ENCODE measurements around the gene LTB. TPM values are rescaled to one million over a fixed set of nuclear protein-coding genes. Genes with fewer than 3 reads are reported as not detected.

LTB gene
- total RNA-seq, 4 donors from 2014 or later = 0.57 TPM; not detected in 3

DNA sequence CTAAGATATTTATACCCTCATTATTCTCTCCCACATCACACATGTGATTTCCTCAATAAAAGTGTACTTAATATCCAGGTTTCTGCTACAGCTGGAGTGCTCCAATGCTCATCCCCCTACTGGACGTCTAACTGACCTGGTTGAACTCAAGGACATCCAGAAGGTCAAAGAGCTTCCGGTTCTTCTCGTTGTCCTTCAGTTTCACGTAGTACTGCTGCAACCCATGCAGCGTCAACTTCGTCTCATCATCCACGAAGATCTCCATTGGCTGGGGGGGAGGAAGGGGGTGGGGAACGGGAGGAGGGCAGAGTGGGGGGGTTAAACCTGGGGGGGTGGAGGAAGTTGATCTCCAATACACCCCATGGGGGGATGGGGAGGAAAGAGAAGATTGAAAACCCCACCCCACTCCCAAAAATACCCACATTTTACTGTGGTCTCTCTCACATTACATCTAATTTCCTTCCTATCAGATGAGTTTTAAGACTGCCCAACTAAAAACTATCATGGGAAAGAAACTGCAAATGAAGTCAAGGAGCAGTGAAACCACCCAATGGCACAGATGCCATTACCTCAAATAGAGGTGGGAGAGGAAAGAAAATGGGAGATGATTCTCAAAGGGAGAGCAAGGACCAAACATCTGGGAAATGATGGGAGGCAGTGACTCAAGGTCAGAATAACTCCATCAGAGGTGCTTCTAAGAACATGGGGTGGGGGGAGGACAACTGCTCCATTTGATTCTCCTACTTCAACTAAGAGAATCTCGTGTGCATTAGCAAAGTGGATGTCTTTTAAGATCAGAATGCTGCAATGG, 49.4 kb downstream of the LTB start:
- H3K36me3 ChIP-seq = peaks cover 8 to 86% of the 10 kb centered on the region in 2 donors
- H3K27me3 ChIP-seq = no peaks in the 10 kb centered on the region
- H3K27ac ChIP-seq = peak overlapping the region in 1 of 4 donors; percentile 7
- H3K4me1 ChIP-seq = peaks cover 0 to 20% (median 0%) of the 10 kb centered on the region in 3 donors
- no peak for ATAC-seq
- TF ChIP-seq EP300 (IDR thresholded peaks at IDR 0.05) (no peak), POLR2A (IDR thresholded peaks at IDR 0.05) (no peak), POLR2AphosphoS5 (IDR thresholded peaks at IDR 0.05) (no peak)
- TF ChIP-seq, protein P1, sequence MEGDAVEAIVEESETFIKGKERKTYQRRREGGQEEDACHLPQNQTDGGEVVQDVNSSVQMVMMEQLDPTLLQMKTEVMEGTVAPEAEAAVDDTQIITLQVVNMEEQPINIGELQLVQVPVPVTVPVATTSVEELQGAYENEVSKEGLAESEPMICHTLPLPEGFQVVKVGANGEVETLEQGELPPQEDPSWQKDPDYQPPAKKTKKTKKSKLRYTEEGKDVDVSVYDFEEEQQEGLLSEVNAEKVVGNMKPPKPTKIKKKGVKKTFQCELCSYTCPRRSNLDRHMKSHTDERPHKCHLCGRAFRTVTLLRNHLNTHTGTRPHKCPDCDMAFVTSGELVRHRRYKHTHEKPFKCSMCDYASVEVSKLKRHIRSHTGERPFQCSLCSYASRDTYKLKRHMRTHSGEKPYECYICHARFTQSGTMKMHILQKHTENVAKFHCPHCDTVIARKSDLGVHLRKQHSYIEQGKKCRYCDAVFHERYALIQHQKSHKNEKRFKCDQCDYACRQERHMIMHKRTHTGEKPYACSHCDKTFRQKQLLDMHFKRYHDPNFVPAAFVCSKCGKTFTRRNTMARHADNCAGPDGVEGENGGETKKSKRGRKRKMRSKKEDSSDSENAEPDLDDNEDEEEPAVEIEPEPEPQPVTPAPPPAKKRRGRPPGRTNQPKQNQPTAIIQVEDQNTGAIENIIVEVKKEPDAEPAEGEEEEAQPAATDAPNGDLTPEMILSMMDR (IDR thresholded peaks at IDR 0.05) = no peak
- no peaks in the 10 kb centered on the region for H3K9me3 ChIP-seq
- H3K4me3 ChIP-seq = no peak overlapping the region
- 45 to 59% methylated on average over 5 to 8 of the region's 9 CpGs for WGBS, 2 donors (ENCODE audit: low coverage in 1 of 2)

DNA sequence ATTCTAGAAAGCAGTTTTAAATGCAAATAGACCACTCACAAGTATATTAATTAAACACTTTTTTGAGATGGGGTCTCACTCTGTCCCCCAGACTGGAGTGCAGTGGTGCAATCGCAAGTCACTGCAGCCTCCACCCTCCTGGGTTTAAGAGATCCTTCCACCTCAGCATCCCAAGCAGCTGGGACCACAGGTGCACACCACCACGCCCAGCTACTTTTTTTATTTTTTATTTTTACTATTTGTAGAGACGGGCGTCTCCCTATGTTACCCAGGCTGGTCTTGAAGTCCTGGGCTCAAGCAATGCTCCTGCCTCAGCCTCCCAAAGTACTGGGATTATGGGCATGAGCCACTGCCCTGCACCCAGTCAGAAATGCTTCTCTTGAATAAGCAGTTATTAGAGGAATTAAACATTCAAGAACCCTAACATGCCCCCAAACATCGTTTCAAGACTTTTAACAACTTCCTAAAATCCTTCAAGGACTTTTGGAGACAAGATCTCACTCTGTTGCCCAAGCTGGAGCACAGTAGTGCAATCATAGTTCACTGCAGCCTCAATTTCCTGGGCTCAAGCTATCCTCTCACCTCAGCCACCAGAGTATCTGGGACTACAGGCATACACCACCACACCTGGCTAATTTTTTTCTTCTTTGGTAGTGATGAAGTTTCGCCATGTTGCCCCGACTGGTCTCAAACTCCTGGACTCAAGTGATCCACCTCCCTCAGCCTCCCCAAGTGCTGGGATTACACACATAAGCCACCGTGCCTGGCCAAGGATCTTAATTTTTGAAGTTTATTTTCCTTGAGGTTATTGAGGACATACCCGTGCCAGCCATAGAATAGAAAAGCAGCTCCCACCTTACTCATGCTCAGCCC, 50.2 kb downstream of the LTB start:
- no peak for ATAC-seq
- TF ChIP-seq POLR2A (IDR thresholded peaks at IDR 0.05) (no peak), POLR2AphosphoS5 (IDR thresholded peaks at IDR 0.05) (no peak), EP300 (IDR thresholded peaks at IDR 0.05) (no peak)
- TF ChIP-seq, protein P1 (IDR thresholded peaks at IDR 0.05) = no peak
- 67 to 71% methylated on average over 7 to 9 of the region's 9 CpGs for WGBS, 2 donors (ENCODE audit: low coverage in 1 of 2)
- H3K27me3 ChIP-seq = no peaks in the 10 kb centered on the region
- H3K27ac ChIP-seq = no peak overlapping the region
- H3K4me3 ChIP-seq = no peak overlapping the region
- H3K9me3 ChIP-seq = no peaks in the 10 kb centered on the region
- H3K36me3 ChIP-seq = peaks cover 8 to 78% of the 10 kb centered on the region in 2 donors
- peaks cover 0 to 12% (median 0%) of the 10 kb centered on the region in 3 donors for H3K4me1 ChIP-seq

DNA sequence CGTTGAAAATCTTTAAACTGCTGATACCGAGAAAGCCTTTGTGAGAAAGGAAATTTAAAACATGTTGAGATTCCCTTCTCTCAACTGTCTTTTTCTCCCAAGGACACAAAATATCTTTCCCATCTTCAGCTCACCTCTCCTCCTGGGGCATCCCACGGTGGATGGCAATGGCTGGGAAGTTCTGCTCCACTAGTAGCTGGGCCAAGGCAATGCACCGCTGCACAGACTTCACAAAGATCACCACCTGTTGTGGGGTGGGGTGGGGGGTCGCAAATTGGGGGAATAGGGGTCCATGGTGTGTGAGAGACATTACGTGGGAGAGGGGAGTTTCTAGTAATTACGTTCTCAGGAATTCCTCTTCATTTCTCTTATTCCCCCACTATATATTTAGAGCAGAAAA, 51.1 kb downstream of the LTB start:
- H3K36me3 ChIP-seq = peaks cover 6 to 70% of the 10 kb centered on the region in 2 donors
- H3K27ac ChIP-seq = no peak overlapping the region
- no peaks in the 10 kb centered on the region for H3K27me3 ChIP-seq
- WGBS, 2 donors (ENCODE audit: low coverage in 1 of 2) = 83 to 86% methylated on average over 4 to 7 of the region's 7 CpGs
- H3K9me3 ChIP-seq = no peaks in the 10 kb centered on the region
- no peak for ATAC-seq
- H3K4me3 ChIP-seq = no peak overlapping the region
- H3K4me1 ChIP-seq = peaks cover 0 to 4% (median 0%) of the 10 kb centered on the region in 3 donors
- TF ChIP-seq POLR2AphosphoS5 (IDR thresholded peaks at IDR 0.05) = no peak
- no peak for TF ChIP-seq POLR2A (IDR thresholded peaks at IDR 0.05)
- TF ChIP-seq, protein P1 (IDR thresholded peaks at IDR 0.05) = no peak
- no peak for TF ChIP-seq EP300 (IDR thresholded peaks at IDR 0.05)

DNA sequence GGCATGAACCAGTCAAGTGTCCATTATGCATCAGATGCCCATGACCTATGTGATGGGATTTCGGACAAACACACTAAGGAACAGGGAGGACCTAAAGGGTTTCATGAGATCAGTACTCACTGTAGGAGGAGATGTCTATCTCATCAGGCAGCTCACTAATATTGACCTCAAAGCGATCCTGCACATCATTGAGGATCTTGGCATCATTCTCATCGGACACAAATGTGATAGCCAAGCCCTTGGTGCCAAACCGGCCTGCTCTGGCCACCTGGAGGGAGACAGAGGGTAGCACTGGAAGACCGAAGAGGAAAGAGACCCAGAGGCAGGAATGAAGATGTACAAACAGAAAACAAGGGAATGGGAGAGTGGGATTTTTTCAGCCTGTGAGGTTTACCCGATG, 51.6 kb downstream of the LTB start:
- Histone ChIP-seq H3K9me3 (no peaks in the 10 kb centered on the region), H3K4me3 (no peak overlapping the region), H3K36me3 (peaks cover 2 to 65% of the 10 kb centered on the region in 2 donors), H3K4me1 (no peaks in the 10 kb centered on the region), H3K27me3 (no peaks in the 10 kb centered on the region), H3K27ac (no peak overlapping the region)
- TF ChIP-seq POLR2AphosphoS5 (IDR thresholded peaks at IDR 0.05) = no peak
- no peak for TF ChIP-seq EP300 (IDR thresholded peaks at IDR 0.05)
- TF ChIP-seq, protein P1 (IDR thresholded peaks at IDR 0.05) = no peak
- no peak for TF ChIP-seq POLR2A (IDR thresholded peaks at IDR 0.05)
- 55 to 81% methylated on average over 5 of the region's 6 CpGs for WGBS, 2 donors (ENCODE audit: low coverage in 1 of 2)
- ATAC-seq = no peak

Small RNA genes within 50 kb of the gene (small RNA-seq; reads per million reads assigned to genes)
- 1.6 to 4.7 (median 3.9) reads per million in 4 donors for gene SNORA38
- gene SNORD117 = 781 to 933 (median 854) reads per million in 4 donors
- gene SNORD84 = 0 reads per million in 4 donors
- gene UQCRHP1 = 0 reads per million in 4 donors

Other genes with a start within 250 kb of the LTB start
- 100 to 1,000 TPM; 299 to 991 (median 620) TPM for gene HLA-B, start 225.2 kb downstream of the LTB start, total RNA-seq
- 10 to 100 TPM; 17.4 to 33.2 (median 22.1) TPM for gene MICA, start 178.8 kb downstream of the LTB start, total RNA-seq
- 1 to 10 TPM; 1.7 to 4.8 (median 2.0) TPM for gene MICB, start 84.3 kb downstream of the LTB start, total RNA-seq
- gene MCCD1, start 53.5 kb downstream of the LTB start, total RNA-seq = not detected
- 100 to 1,000 TPM; 125 to 327 (median 217) TPM for gene DDX39B, start 40.4 kb downstream of the LTB start, total RNA-seq
- gene ATP6V1G2, start 35.8 kb downstream of the LTB start, total RNA-seq = 1 to 10 TPM; 1.3 to 5.7 (median 2.9) TPM
- gene NFKBIL1, start 34.8 kb downstream of the LTB start, total RNA-seq = 10 to 100 TPM; 21.3 to 44.2 (median 28.5) TPM
- gene LTA, start 10.1 kb downstream of the LTB start, total RNA-seq = not detected
- gene TNF, start 6.9 kb downstream of the LTB start, total RNA-seq = under 1 TPM in 1 of 4 donors, not detected in 3; 0.81 TPM
- gene LST1, start 3.9 kb upstream of the LTB start, total RNA-seq = 1 to 10 TPM; 1.4 to 7.7 (median 6.9) TPM
- gene NCR3, start 10.6 kb upstream of the LTB start, total RNA-seq = not detected
- 10 to 100 TPM in 3 of 4 donors, 1 to 10 TPM in 1; 5.6 to 46.4 (median 21.3) TPM for gene AIF1, start 32.8 kb upstream of the LTB start, total RNA-seq
- 100 to 1,000 TPM in 1 of 4 donors, 10 to 100 TPM in 3; 47.9 to 137 (median 76.2) TPM for gene PRRC2A, start 38.3 kb upstream of the LTB start, total RNA-seq
- 100 to 1,000 TPM; 131 to 252 (median 190) TPM for gene BAG6, start 70.2 kb upstream of the LTB start, total RNA-seq
- 1 to 10 TPM in 3 of 4 donors, under 1 TPM in 1; 0.62 to 7.4 (median 3.2) TPM for gene APOM, start 73.5 kb upstream of the LTB start, total RNA-seq
- gene C6orf47, start 78.4 kb upstream of the LTB start, total RNA-seq = 10 to 100 TPM; 30.0 to 40.0 (median 36.1) TPM
- gene GPANK1, start 82.6 kb upstream of the LTB start, total RNA-seq = 10 to 100 TPM; 17.1 to 22.3 (median 17.9) TPM
- 100 to 1,000 TPM; 162 to 197 (median 167) TPM for gene CSNK2B, start 83.7 kb upstream of the LTB start, total RNA-seq
- gene LY6G5B, start 87.6 kb upstream of the LTB start, total RNA-seq = 1 to 10 TPM in 3 of 4 donors, under 1 TPM in 1; 0.10 to 9.3 (median 3.9) TPM
- gene LY6G5C, start 98.6 kb upstream of the LTB start, total RNA-seq = 1 to 10 TPM in 1 of 4 donors, under 1 TPM in 1, not detected in 2; 0.94 to 1.9 TPM
- 10 to 100 TPM; 37.4 to 49.8 (median 47.2) TPM for gene ABHD16A, start 120.9 kb upstream of the LTB start, total RNA-seq
- gene LY6G6F, start 124.4 kb upstream of the LTB start, total RNA-seq = not detected
- gene LY6G6D, start 132.9 kb upstream of the LTB start, total RNA-seq = not detected
- gene LY6G6C, start 139.3 kb upstream of the LTB start, total RNA-seq = not detected
- gene MPIG6B, start 140.9 kb upstream of the LTB start, total RNA-seq = under 1 TPM in 1 of 4 donors, not detected in 3; 0.54 TPM
- gene DDAH2, start 146.9 kb upstream of the LTB start, total RNA-seq = 100 to 1,000 TPM in 2 of 4 donors, 10 to 100 TPM in 2; 75.6 to 127 (median 99.0) TPM
- gene CLIC1, start 154.1 kb upstream of the LTB start, total RNA-seq = 100 to 1,000 TPM; 191 to 427 (median 276) TPM
- gene MSH5, start 157.6 kb upstream of the LTB start, total RNA-seq = 10 to 100 TPM in 1 of 4 donors, 1 to 10 TPM in 3; 1.9 to 12.7 (median 6.7) TPM
- gene SAPCD1, start 180.2 kb upstream of the LTB start, total RNA-seq = 1 to 10 TPM in 1 of 4 donors, under 1 TPM in 1, not detected in 2; 0.93 to 1.1 TPM
- gene VWA7, start 194.9 kb upstream of the LTB start, total RNA-seq = under 1 TPM; 0.12 to 0.54 (median 0.31) TPM
- 10 to 100 TPM; 25.4 to 50.6 (median 29.9) TPM for gene VARS1, start 213.3 kb upstream of the LTB start, total RNA-seq
- gene LSM2, start 224.5 kb upstream of the LTB start, total RNA-seq = 10 to 100 TPM; 18.0 to 31.7 (median 28.5) TPM
- 1 to 10 TPM; 1.9 to 3.9 (median 2.6) TPM for gene HSPA1L, start 232.9 kb upstream of the LTB start, total RNA-seq
- gene HSPA1A, start 233.1 kb upstream of the LTB start, total RNA-seq = 100 to 1,000 TPM; 287 to 496 (median 351) TPM
- gene HSPA1B, start 245.3 kb upstream of the LTB start, total RNA-seq = 100 to 1,000 TPM; 198 to 260 (median 219) TPM